Peyer's patch (tissue), 4 donors: ENCODE measurements around the gene ADAMTS12.

Experiments used
- CTCF ChIP-seq, 6 experiments: fragments of 450-650 bp in 4 of 6; fragments of 200-600 bp in 2 of 6; sonication (generic) in 1 of 6; IDR thresholded peaks; one replicate each; pipeline ENCODE4 v1.5.1; 2017 to 2019; ENCODE audit warnings: antibody characterized with exemption in 6 of 6, mild to moderate bottlenecking in 3 of 6, moderate library complexity in 1 of 6
- POLR2A ChIP-seq, 2 donors: fragments of 450-650 bp; IDR thresholded peaks; one replicate each; pipeline ENCODE4 v1.5.1; 2017; ENCODE audit warnings: antibody characterized with exemption in 2 of 2, mild to moderate bottlenecking in 2 of 2, moderate library complexity in 2 of 2

- TF ChIP-seq CTCF (IDR thresholded peaks at IDR 0.05) = no peak
- no peak for TF ChIP-seq POLR2A (IDR thresholded peaks at IDR 0.05)
These were observed 409.5 kb downstream of the ADAMTS12 start for GRCh38 chr5:33482335-33482734.
